HepG2 (cell line): ENCODE results near the gene PEX14. TPM values are rescaled to one million over a fixed set of nuclear protein-coding genes. Genes with fewer than 3 reads are reported as not detected.

Source experiments
- ATAC-seq: fragments of 200-7000 bp; cut with Tn5 transposase; 3 replicates; pipeline ENCODE4 v1.9.1; 2020; ENCODE audit warnings: mild to moderate bottlenecking, moderate library complexity
- BruUV-seq: library from RNA; stranded (reverse); fragments of 400-500 nt; replicated peaks from 2 replicates; lab custom pipeline; 2021; lab: Mats Ljungman, UMichigan
- CTCF ChIA-PET: fragments of 300-600 bp; formaldehyde crosslinking; extraction: SDS; loops from one replicate; lab custom pipeline; 2021; ENCODE audit warnings: low total read pairs, inconsistent platforms, low intra/inter-chr PET ratio; lab: Yijun Ruan, JAX
- POLR2A ChIA-PET: fragments of 350-600 bp; sonication (Branson Sonifier 250); formaldehyde crosslinking; loops from one replicate; lab custom pipeline; 2020; ENCODE audit warnings: antibody characterized with exemption, inconsistent platforms; lab: Yijun Ruan, JAX
- DNase-seq: peaks from one replicate; pipeline ENCODE4 v3.0.0-alpha.2; 2015; ENCODE audit warnings: low spot score
- FAIRE-seq: peaks from 3 replicates; lab custom pipeline; 2011; peaks lifted over from hg19 to GRCh38; lab: Jason Lieb, UNC
- H2AFZ ChIP-seq: one replicate; pipeline ENCODE4 v1.6.1; 2011; ENCODE audit warnings: low read length, inconsistent platforms
- H3K27ac ChIP-seq: fragments of 300-600 bp; 3 replicates; pipeline ENCODE4 v1.8.0; 2011; ENCODE audit warnings: mixed run types, mild to moderate bottlenecking, mixed read lengths, low read length, inconsistent platforms; ENCODE audit not compliant: insufficient read depth; ENCODE audit errors: extremely low read length
- H3K27me3 ChIP-seq, 2 experiments: fragments of 200-600 bp in 1 of 2; 2 replicates in 1 of 2; 3 replicates in 1 of 2; pipeline versions ENCODE4 v1.6.0 to v1.8.0; 2011; ENCODE audit warnings: low read length in 2 of 2, mild to moderate bottlenecking in 2 of 2, moderate library complexity in 2 of 2, inconsistent platforms in 1 of 2; ENCODE audit not compliant: insufficient read depth in 2 of 2, control insufficient read depth in 1 of 2
- H3K36me3 ChIP-seq, 2 experiments: fragments of 200-600 bp in 1 of 2; replicated peaks in 1 of 2; 2 replicates in 1 of 2; 3 replicates in 1 of 2; pipeline versions ENCODE4 v1.5.1 to v1.8.0; 2011; ENCODE audit warnings: low read length in 2 of 2, inconsistent platforms in 1 of 2; ENCODE audit not compliant: insufficient read depth in 2 of 2, control insufficient read depth in 1 of 2
- H3K4me1 ChIP-seq: 2 replicates; pipeline ENCODE4 v1.5.1; 2012; ENCODE audit warnings: low read length, inconsistent platforms; ENCODE audit not compliant: insufficient read depth
- H3K4me2 ChIP-seq: 2 replicates; pipeline ENCODE4 v1.6.0; 2011; ENCODE audit warnings: low read depth, low read length, inconsistent platforms
- H3K4me3 ChIP-seq, 3 experiments: fragments of 200-600 bp in 1 of 3; sonication (generic), shearing (Covaris generic) in 1 of 3; replicated peaks in 1 of 3; 2 replicates each; pipeline ENCODE4 v1.5.1; 2011 to 2016; ENCODE audit warnings: low read length in 3 of 3, inconsistent platforms in 2 of 3, low read depth in 2 of 3, mild to moderate bottlenecking in 2 of 3, control low read depth in 1 of 3, mixed read lengths in 1 of 3; ENCODE audit not compliant: insufficient read depth in 1 of 3
- H3K79me2 ChIP-seq: one replicate; pipeline ENCODE4 v1.6.1; 2011; ENCODE audit warnings: low read length, inconsistent platforms; ENCODE audit not compliant: insufficient read depth
- H3K9ac ChIP-seq: 2 replicates; pipeline ENCODE4 v1.6.0; 2011; ENCODE audit warnings: mild to moderate bottlenecking, low read depth, low read length, inconsistent platforms; ENCODE audit not compliant: insufficient read depth
- H3K9me3 ChIP-seq: 2 replicates; pipeline ENCODE4 v1.5.1; 2012; ENCODE audit warnings: mild to moderate bottlenecking, low read length
- H4K20me1 ChIP-seq: 2 replicates; pipeline ENCODE4 v1.6.0; 2011; ENCODE audit warnings: inconsistent platforms, mild to moderate bottlenecking, low read length, moderate library complexity; ENCODE audit not compliant: insufficient read depth
- HDAC6 ChIP-seq: fragments of 200-600 bp; sonication (generic); IDR thresholded peaks from 2 replicates; pipeline ENCODE4 v1.7.0; 2017; ENCODE audit warnings: mild to moderate bottlenecking, antibody characterized with exemption, low read length, low read depth
- ZBTB3 ChIP-seq: sonication (generic); formaldehyde crosslinking; IDR thresholded peaks from 2 replicates; pipeline ENCODE4 v1.4.0; 2020; ENCODE audit warnings: low read depth, mild to moderate bottlenecking, moderate library complexity, missing genetic modification reagents, borderline replicate concordance
- ZNF234 ChIP-seq: sonication (generic); formaldehyde crosslinking; conservative IDR thresholded peaks from 2 replicates; pipeline ENCODE4 v1.5.1; 2020; ENCODE audit warnings: mild to moderate bottlenecking, missing genetic modification reagents
- ZNF354B ChIP-seq: sonication (generic); formaldehyde crosslinking; IDR thresholded peaks from 2 replicates; pipeline ENCODE4 v1.8.0; 2022; ENCODE audit warnings: mild to moderate bottlenecking, missing genetic modification reagents
- ZNF484 ChIP-seq: sonication (generic); formaldehyde crosslinking; IDR thresholded peaks from 2 replicates; pipeline ENCODE4 v1.5.1; 2020; ENCODE audit warnings: mild to moderate bottlenecking, low read depth, missing genetic modification reagents, borderline replicate concordance
- ZSCAN25 ChIP-seq: sonication (generic); formaldehyde crosslinking; IDR thresholded peaks from 2 replicates; pipeline ENCODE4 v1.8.0; 2022; ENCODE audit warnings: mild to moderate bottlenecking, missing genetic modification reagents
- WGBS: methylation state at CpG from one replicate; pipeline ENCODE4 v1.1.6; 2017; ENCODE audit warnings: low lambda C conversion rate; 5-methylcytosine and 5-hydroxymethylcytosine counted together
- in situ Hi-C: cut with HindIII; loops from 2 replicates; pipeline ENCODE4 v1.10.0; 2017; ENCODE audit warnings: low pct_unique_long_range_greater_than_20kb; ENCODE audit not compliant: extremely low pct_ligation_motif_present
- intact Hi-C: fragments of 100-400 bp; cut with micrococcal nuclease; formaldehyde crosslinking; loops from one replicate; pipeline ENCODE4 v1.10.0; 2022; ENCODE audit not compliant: unreplicated experiment
- polyA plus RNA-seq, 8 experiments: library from polyadenylated mRNA; depleted of rRNA in 3 of 8; stranded (reverse) in 7 of 8; unstranded in 1 of 8; fragments of >200 nt; fragmentation: Illumina TruSeq in 4 of 8; extraction: Trizol in 4 of 8; gene quantifications; 2 replicates each; pipeline versions ENCODE4 v1.2.1 to v1.2.3, GENCODE V29; 2011 to 2016; ENCODE audit warnings: low read depth in 4 of 8, missing spikeins in 1 of 8, mixed read lengths in 1 of 8; ENCODE audit not compliant: insufficient read depth in 1 of 8
- total RNA-seq, 5 experiments: library from RNA; depleted of rRNA; stranded (reverse); fragments of >200 nt; fragmentation: Illumina TruSeq; extraction: Trizol; gene quantifications; 2 replicates each; pipeline ENCODE4 v1.2.3, GENCODE V29; 2016; ENCODE audit warnings: low read depth in 1 of 5
- TF ChIP-seq, protein P1 (sequence below): sonication (generic); formaldehyde crosslinking; IDR thresholded peaks from 2 replicates; pipeline ENCODE4 v1.4.0; 2020; ENCODE audit warnings: missing genetic modification reagents
- TF ChIP-seq, protein P2 (sequence below), 2 experiments: sonication (generic) in 1 of 2; formaldehyde crosslinking in 1 of 2; IDR thresholded peaks; 2 replicates each; pipeline versions ENCODE4 v1.4.0 to v1.6.1; 2016 to 2020; ENCODE audit warnings: borderline replicate concordance in 1 of 2, low read depth in 1 of 2, mild to moderate bottlenecking in 1 of 2, missing genetic modification reagents in 1 of 2
- TF ChIP-seq, protein P3 (sequence below): sonication (generic); formaldehyde crosslinking; IDR thresholded peaks from 2 replicates; pipeline ENCODE4 v1.9.0; 2022; ENCODE audit warnings: missing genetic modification reagents, mild to moderate bottlenecking, borderline replicate concordance

Gene PEX14
- total and polyA plus RNA-seq, 2 of the 13 experiments (the other 11 are each of a cell fraction or from before 2014, with no cell fraction given): 6.5 to 9.9 TPM

DNA sequence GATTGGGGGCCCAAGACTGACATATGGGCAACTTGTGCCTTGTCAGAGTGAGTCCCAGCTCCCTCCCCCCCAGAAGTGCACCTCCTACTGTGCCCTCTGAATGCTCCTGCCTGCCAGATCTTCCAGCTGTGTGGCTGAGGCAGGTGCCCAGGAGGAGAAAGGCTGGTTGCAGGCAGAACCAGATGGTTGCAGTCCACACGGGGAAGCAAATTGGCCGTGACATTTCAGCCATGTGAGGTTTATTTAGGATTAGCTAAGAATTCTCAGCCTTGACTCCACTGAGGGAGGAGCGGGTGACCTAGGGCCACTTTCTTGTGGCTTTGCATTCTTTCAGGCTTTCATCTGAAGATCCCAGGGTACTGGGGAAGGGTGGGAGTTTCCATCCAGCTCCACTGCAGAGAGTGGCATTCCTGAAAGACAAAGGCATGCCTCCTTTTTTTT is 33.8 kb downstream of the PEX14 start:
- Histone ChIP-seq H3K27ac (no peak overlapping the region), H2AFZ (no peak overlapping the region), H3K9ac (no peak overlapping the region), H3K4me3 (no peak overlapping the region), H3K36me3 (peaks cover 0 to 3% of the 10 kb centered on the region in 2 experiments; a peak in 1 of 5 replicates), H4K20me1 (peaks cover 21% of the 10 kb centered on the region), H3K79me2 (peaks cover 39% of the 10 kb centered on the region), H3K4me1 (peaks cover 63% of the 10 kb centered on the region), H3K27me3 (no peaks in the 10 kb centered on the region), H3K9me3 (no peaks in the 10 kb centered on the region), H3K4me2 (no peak overlapping the region)
- intact Hi-C loops (no loop called here), in situ Hi-C loops (loop anchor here (10.0 kb wide), 1 partner anchor 436 kb away; no protein-coding TSS in a partner anchor)
- no TSS peak for BruUV-seq
- ChIA-PET CTCF (interaction anchor here (1.6 to 2.5 kb wide), 2 partner anchors 280 to 400 kb away, joined by 3 to 6 read pairs; no protein-coding TSS in a partner anchor), POLR2A (no interaction called here)
- no peak for FAIRE-seq
- ATAC-seq: no peak
- no CpG with 5 or more reads among the region's 3 CpGs for WGBS
- DNase-seq: no peak
- TF ChIP-seq ZNF484 (no peak), ZBTB3 (CRISPR knock-in tag) (no peak), ZSCAN25 (no peak), HDAC6 (no peak), ZNF354B (CRISPR knock-in tag) (no peak), ZNF234 (CRISPR knock-in tag) (no peak)
- TF ChIP-seq, protein P1, sequence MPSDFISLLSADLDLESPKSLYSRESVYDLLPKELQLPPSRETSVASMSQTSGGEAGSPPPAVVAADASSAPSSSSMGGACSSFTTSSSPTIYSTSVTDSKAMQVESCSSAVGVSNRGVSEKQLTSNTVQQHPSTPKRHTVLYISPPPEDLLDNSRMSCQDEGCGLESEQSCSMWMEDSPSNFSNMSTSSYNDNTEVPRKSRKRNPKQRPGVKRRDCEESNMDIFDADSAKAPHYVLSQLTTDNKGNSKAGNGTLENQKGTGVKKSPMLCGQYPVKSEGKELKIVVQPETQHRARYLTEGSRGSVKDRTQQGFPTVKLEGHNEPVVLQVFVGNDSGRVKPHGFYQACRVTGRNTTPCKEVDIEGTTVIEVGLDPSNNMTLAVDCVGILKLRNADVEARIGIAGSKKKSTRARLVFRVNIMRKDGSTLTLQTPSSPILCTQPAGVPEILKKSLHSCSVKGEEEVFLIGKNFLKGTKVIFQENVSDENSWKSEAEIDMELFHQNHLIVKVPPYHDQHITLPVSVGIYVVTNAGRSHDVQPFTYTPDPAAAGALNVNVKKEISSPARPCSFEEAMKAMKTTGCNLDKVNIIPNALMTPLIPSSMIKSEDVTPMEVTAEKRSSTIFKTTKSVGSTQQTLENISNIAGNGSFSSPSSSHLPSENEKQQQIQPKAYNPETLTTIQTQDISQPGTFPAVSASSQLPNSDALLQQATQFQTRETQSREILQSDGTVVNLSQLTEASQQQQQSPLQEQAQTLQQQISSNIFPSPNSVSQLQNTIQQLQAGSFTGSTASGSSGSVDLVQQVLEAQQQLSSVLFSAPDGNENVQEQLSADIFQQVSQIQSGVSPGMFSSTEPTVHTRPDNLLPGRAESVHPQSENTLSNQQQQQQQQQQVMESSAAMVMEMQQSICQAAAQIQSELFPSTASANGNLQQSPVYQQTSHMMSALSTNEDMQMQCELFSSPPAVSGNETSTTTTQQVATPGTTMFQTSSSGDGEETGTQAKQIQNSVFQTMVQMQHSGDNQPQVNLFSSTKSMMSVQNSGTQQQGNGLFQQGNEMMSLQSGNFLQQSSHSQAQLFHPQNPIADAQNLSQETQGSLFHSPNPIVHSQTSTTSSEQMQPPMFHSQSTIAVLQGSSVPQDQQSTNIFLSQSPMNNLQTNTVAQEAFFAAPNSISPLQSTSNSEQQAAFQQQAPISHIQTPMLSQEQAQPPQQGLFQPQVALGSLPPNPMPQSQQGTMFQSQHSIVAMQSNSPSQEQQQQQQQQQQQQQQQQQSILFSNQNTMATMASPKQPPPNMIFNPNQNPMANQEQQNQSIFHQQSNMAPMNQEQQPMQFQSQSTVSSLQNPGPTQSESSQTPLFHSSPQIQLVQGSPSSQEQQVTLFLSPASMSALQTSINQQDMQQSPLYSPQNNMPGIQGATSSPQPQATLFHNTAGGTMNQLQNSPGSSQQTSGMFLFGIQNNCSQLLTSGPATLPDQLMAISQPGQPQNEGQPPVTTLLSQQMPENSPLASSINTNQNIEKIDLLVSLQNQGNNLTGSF: no peak
- TF ChIP-seq, protein P2, sequence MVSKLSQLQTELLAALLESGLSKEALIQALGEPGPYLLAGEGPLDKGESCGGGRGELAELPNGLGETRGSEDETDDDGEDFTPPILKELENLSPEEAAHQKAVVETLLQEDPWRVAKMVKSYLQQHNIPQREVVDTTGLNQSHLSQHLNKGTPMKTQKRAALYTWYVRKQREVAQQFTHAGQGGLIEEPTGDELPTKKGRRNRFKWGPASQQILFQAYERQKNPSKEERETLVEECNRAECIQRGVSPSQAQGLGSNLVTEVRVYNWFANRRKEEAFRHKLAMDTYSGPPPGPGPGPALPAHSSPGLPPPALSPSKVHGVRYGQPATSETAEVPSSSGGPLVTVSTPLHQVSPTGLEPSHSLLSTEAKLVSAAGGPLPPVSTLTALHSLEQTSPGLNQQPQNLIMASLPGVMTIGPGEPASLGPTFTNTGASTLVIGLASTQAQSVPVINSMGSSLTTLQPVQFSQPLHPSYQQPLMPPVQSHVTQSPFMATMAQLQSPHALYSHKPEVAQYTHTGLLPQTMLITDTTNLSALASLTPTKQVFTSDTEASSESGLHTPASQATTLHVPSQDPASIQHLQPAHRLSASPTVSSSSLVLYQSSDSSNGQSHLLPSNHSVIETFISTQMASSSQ (IDR thresholded peaks at IDR 0.05; ENCODE audit: low read depth): no peak
- TF ChIP-seq, protein P2 (CRISPR knock-in tag; IDR thresholded peaks at IDR 0.05; ENCODE audit: borderline replicate concordance): no peak
- TF ChIP-seq, protein P3, sequence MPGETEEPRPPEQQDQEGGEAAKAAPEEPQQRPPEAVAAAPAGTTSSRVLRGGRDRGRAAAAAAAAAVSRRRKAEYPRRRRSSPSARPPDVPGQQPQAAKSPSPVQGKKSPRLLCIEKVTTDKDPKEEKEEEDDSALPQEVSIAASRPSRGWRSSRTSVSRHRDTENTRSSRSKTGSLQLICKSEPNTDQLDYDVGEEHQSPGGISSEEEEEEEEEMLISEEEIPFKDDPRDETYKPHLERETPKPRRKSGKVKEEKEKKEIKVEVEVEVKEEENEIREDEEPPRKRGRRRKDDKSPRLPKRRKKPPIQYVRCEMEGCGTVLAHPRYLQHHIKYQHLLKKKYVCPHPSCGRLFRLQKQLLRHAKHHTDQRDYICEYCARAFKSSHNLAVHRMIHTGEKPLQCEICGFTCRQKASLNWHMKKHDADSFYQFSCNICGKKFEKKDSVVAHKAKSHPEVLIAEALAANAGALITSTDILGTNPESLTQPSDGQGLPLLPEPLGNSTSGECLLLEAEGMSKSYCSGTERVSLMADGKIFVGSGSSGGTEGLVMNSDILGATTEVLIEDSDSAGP: no peak
